WERI-Rb-1 (cell line): Measurements from ENCODE around the gene GULP1.
A peak's percentile ranks its signal among the peaks of the same experiment; 100 is the strongest.
"Not testable (repeated sequence)": the region's sequence is repeated elsewhere in the genome, so short reads cannot be mapped to it uniquely, and the experiment has no call there.

Experiments used
- DNase-seq: peaks from one replicate; pipeline ENCODE4 v3.0.0-alpha.2; 2020
- H3K27ac ChIP-seq: fragments of 250-450 bp; sonication (Bioruptor Pico); 2 replicates; pipeline ENCODE4 v1.5.1; 2020; ENCODE audit warnings: mild to moderate bottlenecking, moderate library complexity
- H3K27me3 ChIP-seq: fragments of 250-450 bp; sonication (Bioruptor Pico); 2 replicates; pipeline ENCODE4 v1.5.1; 2021; ENCODE audit warnings: mild to moderate bottlenecking, low read depth, moderate library complexity; ENCODE audit not compliant: insufficient read depth, severe bottlenecking
- H3K36me3 ChIP-seq: fragments of 250-450 bp; sonication (Bioruptor Pico); 2 replicates; pipeline ENCODE4 v1.5.1; 2020; ENCODE audit warnings: mild to moderate bottlenecking, moderate library complexity
- H3K4me3 ChIP-seq: 2 replicates; pipeline ENCODE4 v1.5.1; 2011; ENCODE audit warnings: low read depth, mild to moderate bottlenecking, control low read depth, low read length
- H3K9me3 ChIP-seq: fragments of 250-450 bp; sonication (Bioruptor Pico); 2 replicates; pipeline ENCODE4 v1.5.1; 2021; ENCODE audit warnings: mild to moderate bottlenecking, moderate library complexity; ENCODE audit not compliant: severe bottlenecking
- TF ChIP-seq, protein P1 (sequence below): IDR thresholded peaks from 2 replicates; pipeline ENCODE4 v1.5.1; 2011; ENCODE audit warnings: low read depth, mild to moderate bottlenecking, control low read depth, inconsistent platforms, low read length

Gene GULP1

GRCh38 chr2:188449971-188450370, 158.3 kb downstream of the GULP1 start:
- Histone ChIP-seq H3K36me3 (no peaks in the 10 kb centered on the region), H3K27me3 (no peaks in the 10 kb centered on the region), H3K4me3 (no peak overlapping the region), H3K27ac (no peak overlapping the region), H3K9me3 (no peaks in the 10 kb centered on the region)
- DNase-seq = no peak
- TF ChIP-seq, protein P1, sequence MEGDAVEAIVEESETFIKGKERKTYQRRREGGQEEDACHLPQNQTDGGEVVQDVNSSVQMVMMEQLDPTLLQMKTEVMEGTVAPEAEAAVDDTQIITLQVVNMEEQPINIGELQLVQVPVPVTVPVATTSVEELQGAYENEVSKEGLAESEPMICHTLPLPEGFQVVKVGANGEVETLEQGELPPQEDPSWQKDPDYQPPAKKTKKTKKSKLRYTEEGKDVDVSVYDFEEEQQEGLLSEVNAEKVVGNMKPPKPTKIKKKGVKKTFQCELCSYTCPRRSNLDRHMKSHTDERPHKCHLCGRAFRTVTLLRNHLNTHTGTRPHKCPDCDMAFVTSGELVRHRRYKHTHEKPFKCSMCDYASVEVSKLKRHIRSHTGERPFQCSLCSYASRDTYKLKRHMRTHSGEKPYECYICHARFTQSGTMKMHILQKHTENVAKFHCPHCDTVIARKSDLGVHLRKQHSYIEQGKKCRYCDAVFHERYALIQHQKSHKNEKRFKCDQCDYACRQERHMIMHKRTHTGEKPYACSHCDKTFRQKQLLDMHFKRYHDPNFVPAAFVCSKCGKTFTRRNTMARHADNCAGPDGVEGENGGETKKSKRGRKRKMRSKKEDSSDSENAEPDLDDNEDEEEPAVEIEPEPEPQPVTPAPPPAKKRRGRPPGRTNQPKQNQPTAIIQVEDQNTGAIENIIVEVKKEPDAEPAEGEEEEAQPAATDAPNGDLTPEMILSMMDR = no peak

DNA sequence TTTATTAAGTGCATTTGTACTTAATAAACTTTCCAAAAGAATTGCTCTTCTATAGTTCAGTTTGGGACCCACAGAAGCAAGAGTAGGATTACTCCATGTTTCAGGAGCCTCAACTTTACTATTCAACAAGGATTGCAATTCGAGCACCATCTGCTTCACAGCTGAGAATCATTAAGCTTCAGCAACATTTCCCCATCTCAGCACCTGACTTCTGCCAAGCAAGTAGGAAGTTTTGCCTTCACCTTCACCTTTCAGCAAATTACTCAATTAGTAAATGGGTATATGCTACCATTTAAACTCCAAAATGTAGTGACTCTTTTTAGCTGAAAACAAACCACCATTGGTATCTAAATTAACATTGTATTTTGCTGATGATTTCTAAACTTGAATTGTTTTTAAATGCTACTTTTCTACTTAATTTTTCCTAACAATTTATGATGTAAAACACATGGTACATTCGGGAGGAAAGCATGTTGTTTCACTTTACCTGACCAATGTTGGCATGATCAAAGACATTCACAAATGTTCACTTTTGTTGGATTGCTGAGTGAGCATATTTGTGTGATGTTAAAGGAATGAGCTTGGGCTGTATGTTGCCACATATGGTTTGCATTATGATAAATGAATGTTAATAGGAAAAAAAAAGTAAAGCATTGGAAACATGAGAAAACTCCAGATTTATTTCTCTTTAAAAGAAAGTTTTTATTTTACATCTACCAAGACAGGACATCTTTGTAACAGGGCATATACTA, 159.2 kb downstream of the GULP1 start:
- H3K27me3 ChIP-seq = no peaks in the 10 kb centered on the region
- TF ChIP-seq, protein P1 = no peak
- no peaks in the 10 kb centered on the region for H3K9me3 ChIP-seq
- H3K36me3 ChIP-seq = no peaks in the 10 kb centered on the region
- no peak overlapping the region for H3K27ac ChIP-seq
- H3K4me3 ChIP-seq = no peak overlapping the region
- DNase-seq = no peak

DNA sequence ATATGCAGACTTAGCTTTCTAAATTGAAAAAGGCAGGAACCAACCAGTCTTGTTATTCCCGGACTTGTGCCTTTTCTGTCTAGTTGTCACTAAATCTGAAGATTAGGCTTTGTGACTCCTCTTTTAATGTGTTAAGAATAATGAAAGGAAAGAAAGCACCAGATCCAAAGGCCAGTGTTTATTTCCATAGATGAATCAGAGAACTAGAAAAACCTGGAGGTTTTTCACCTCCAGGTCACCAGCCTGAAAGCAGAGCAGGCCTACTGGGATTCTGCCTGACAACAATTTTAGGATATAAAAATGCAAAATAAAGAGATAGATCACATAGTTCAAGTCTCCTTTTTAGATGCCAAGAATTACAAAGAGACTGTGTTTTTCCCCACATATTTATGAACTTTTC, 160.4 kb downstream of the GULP1 start:
- TF ChIP-seq, protein P1 = no peak
- Histone ChIP-seq H3K4me3 (no peak overlapping the region), H3K9me3 (no peaks in the 10 kb centered on the region), H3K36me3 (no peaks in the 10 kb centered on the region), H3K27me3 (no peaks in the 10 kb centered on the region), H3K27ac (no peak overlapping the region)
- no peak for DNase-seq

GRCh38 chr2:188456114-188456909, 164.6 kb downstream of the GULP1 start:
- Histone ChIP-seq H3K9me3 (no peaks in the 10 kb centered on the region), H3K36me3 (no peaks in the 10 kb centered on the region), H3K27me3 (no peaks in the 10 kb centered on the region), H3K27ac (no peak overlapping the region), H3K4me3 (no peak overlapping the region)
- peak; percentile 26 for DNase-seq
- TF ChIP-seq, protein P1 = peak; percentile 70

DNA sequence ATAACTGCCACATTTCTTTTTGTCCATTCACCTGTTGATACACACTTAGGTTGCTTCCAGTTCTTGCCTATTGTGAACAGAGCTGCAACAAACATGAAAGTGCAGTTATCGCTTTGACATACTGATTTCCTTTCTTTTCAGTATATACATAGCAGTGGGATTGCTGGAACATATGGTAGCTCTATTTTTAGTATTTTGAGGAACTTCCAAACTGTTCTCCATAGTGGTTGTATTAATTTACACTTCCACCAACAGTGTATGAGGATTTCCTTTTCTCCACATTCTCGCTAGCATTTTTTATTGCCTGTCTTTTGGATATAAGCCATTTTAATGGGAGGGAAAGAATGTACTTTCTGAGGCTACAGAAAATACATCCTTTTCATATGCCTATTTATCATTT, 167.4 kb downstream of the GULP1 start:
- no peak for DNase-seq
- H3K27ac ChIP-seq = no peak overlapping the region
- no peaks in the 10 kb centered on the region for H3K27me3 ChIP-seq
- H3K36me3 ChIP-seq = no peaks in the 10 kb centered on the region
- H3K9me3 ChIP-seq = no peaks in the 10 kb centered on the region
- no peak overlapping the region for H3K4me3 ChIP-seq
- TF ChIP-seq, protein P1 = no peak

DNA sequence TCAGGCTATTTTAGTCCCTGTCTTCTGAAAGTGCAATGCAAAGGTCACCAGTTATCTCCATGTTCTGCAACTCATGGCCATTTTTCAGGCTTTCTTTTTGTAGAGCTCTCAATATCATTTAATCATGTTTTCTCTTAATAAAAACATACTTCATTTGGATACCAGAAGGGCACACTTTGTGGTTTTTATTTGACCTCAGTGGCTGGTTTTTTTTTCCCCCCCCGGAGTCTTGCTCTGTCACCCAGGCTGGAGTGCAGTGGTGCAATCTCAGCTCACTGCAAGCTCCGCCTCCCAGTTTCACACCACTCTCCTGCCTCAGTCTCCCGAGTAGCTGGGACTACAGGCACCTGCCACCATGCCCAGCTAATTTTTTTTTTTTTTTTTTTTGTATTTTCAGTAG, 174.4 kb downstream of the GULP1 start:
- H3K36me3 ChIP-seq, H3K27ac ChIP-seq, H3K27me3 ChIP-seq, H3K9me3 ChIP-seq, H3K4me3 ChIP-seq, DNase-seq: not testable (repeated sequence)
